HEK293 (cell line): Measurements from ENCODE around the gene CEP295NL.

Source experiments
- GLIS1 ChIP-seq: fragments of 450-650 bp; formaldehyde crosslinking; IDR thresholded peaks from 2 replicates; pipeline ENCODE4 v1.5.1; 2016; ENCODE audit warnings: missing biosample characterization, missing genetic modification characterization
- HOXC10 ChIP-seq: sonication (generic); formaldehyde crosslinking; IDR thresholded peaks from 2 replicates; pipeline ENCODE4 v1.8.1; 2023; ENCODE audit warnings: mild to moderate bottlenecking, missing genetic modification reagents
- KLF1 ChIP-seq: fragments of 450-650 bp; formaldehyde crosslinking; IDR thresholded peaks from 2 replicates; pipeline ENCODE4 v1.5.1; 2016; ENCODE audit warnings: missing biosample characterization, missing genetic modification characterization
- SCRT2 ChIP-seq: fragments of 450-650 bp; formaldehyde crosslinking; IDR thresholded peaks from 2 replicates; pipeline ENCODE4 v1.5.1; 2016; ENCODE audit warnings: missing biosample characterization, missing genetic modification characterization
- WT1 ChIP-seq: fragments of 450-650 bp; formaldehyde crosslinking; IDR thresholded peaks from 2 replicates; pipeline ENCODE4 v1.5.1; 2016; ENCODE audit warnings: missing biosample characterization, missing genetic modification characterization
- ZBTB1 ChIP-seq: fragments of 450-650 bp; formaldehyde crosslinking; IDR thresholded peaks from 2 replicates; pipeline ENCODE4 v1.5.1; 2016; ENCODE audit warnings: missing biosample characterization, missing genetic modification characterization
- ZBTB20 ChIP-seq: fragments of 450-650 bp; formaldehyde crosslinking; IDR thresholded peaks from 2 replicates; pipeline ENCODE4 v1.5.1; 2016; ENCODE audit warnings: missing biosample characterization, missing genetic modification characterization
- ZNF138 ChIP-seq: fragments of 450-650 bp; formaldehyde crosslinking; IDR thresholded peaks from 2 replicates; pipeline ENCODE4 v1.5.1; 2016; ENCODE audit warnings: missing biosample characterization, missing genetic modification characterization, borderline replicate concordance
- ZNF202 ChIP-seq: fragments of 450-650 bp; formaldehyde crosslinking; IDR thresholded peaks from 2 replicates; pipeline ENCODE4 v1.5.1; 2016; ENCODE audit warnings: missing biosample characterization, missing genetic modification characterization, borderline replicate concordance
- ZNF211 ChIP-seq: fragments of 450-650 bp; formaldehyde crosslinking; IDR thresholded peaks from 2 replicates; pipeline ENCODE4 v1.5.1; 2016; ENCODE audit warnings: low read depth, missing biosample characterization, missing genetic modification characterization
- ZNF302 ChIP-seq: fragments of 450-650 bp; formaldehyde crosslinking; IDR thresholded peaks from 2 replicates; pipeline ENCODE4 v1.5.1; 2016; ENCODE audit warnings: missing biosample characterization, missing genetic modification characterization, low read depth
- ZNF350 ChIP-seq: fragments of 450-650 bp; formaldehyde crosslinking; IDR thresholded peaks from 2 replicates; pipeline ENCODE4 v1.5.0; 2017; ENCODE audit warnings: missing biosample characterization, mild to moderate bottlenecking, missing genetic modification characterization
- ZNF354C ChIP-seq: fragments of 450-650 bp; formaldehyde crosslinking; IDR thresholded peaks from 2 replicates; pipeline ENCODE4 v1.5.1; 2016; ENCODE audit warnings: missing biosample characterization, missing genetic modification characterization, low read depth, borderline replicate concordance
- ZNF514 ChIP-seq: fragments of 450-650 bp; formaldehyde crosslinking; IDR thresholded peaks from 2 replicates; pipeline ENCODE4 v1.5.1; 2016; ENCODE audit warnings: missing biosample characterization, missing genetic modification characterization
- ZNF530 ChIP-seq: fragments of 450-650 bp; formaldehyde crosslinking; IDR thresholded peaks from 2 replicates; pipeline ENCODE4 v1.5.1; 2016; ENCODE audit warnings: low read depth, missing biosample characterization, missing genetic modification characterization
- ZNF548 ChIP-seq: fragments of 450-650 bp; formaldehyde crosslinking; IDR thresholded peaks from 2 replicates; pipeline ENCODE4 v1.5.1; 2016; ENCODE audit warnings: missing biosample characterization, missing genetic modification characterization
- ZNF600 ChIP-seq: fragments of 450-650 bp; formaldehyde crosslinking; IDR thresholded peaks from 2 replicates; pipeline ENCODE4 v1.5.1; 2016; ENCODE audit warnings: missing biosample characterization, missing genetic modification characterization
- ZNF610 ChIP-seq: fragments of 450-650 bp; formaldehyde crosslinking; IDR thresholded peaks from 2 replicates; pipeline ENCODE4 v1.5.1; 2016; ENCODE audit warnings: missing biosample characterization, missing genetic modification characterization, borderline replicate concordance
- ZNF621 ChIP-seq: fragments of 450-650 bp; formaldehyde crosslinking; IDR thresholded peaks from 2 replicates; pipeline ENCODE4 v1.5.1; 2017; ENCODE audit warnings: missing biosample characterization, missing genetic modification characterization
- ZNF654 ChIP-seq: fragments of 450-650 bp; formaldehyde crosslinking; IDR thresholded peaks from 2 replicates; pipeline ENCODE4 v1.5.1; 2016; ENCODE audit warnings: low read depth, missing biosample characterization, missing genetic modification characterization
- ZNF76 ChIP-seq: fragments of 450-650 bp; formaldehyde crosslinking; IDR thresholded peaks from 2 replicates; pipeline ENCODE4; 2016; ENCODE audit warnings: low read depth, missing biosample characterization, missing genetic modification characterization, borderline replicate concordance
- ZNF777 ChIP-seq: fragments of 450-650 bp; formaldehyde crosslinking; IDR thresholded peaks from 2 replicates; pipeline ENCODE4 v1.5.1; 2017; ENCODE audit warnings: missing biosample characterization, missing genetic modification characterization, borderline replicate concordance
- ZSCAN30 ChIP-seq: fragments of 450-650 bp; IDR thresholded peaks from 2 replicates; pipeline ENCODE4 v1.5.1; 2018; ENCODE audit warnings: missing biosample characterization, mild to moderate bottlenecking, missing genetic modification characterization, moderate library complexity
- TF ChIP-seq, protein P1 (sequence below): fragments of 450-650 bp; formaldehyde crosslinking; IDR thresholded peaks from 2 replicates; pipeline ENCODE4 v1.5.1; 2017; ENCODE audit warnings: missing biosample characterization, missing genetic modification characterization
- TF ChIP-seq, protein P2 (sequence below): fragments of 450-650 bp; formaldehyde crosslinking; conservative IDR thresholded peaks from 2 replicates; pipeline ENCODE4 v1.5.1; 2016; ENCODE audit warnings: low read depth, missing biosample characterization, missing genetic modification characterization
- TF ChIP-seq, protein P3 (sequence below): fragments of 450-650 bp; IDR thresholded peaks from 2 replicates; pipeline ENCODE4 v1.5.1; 2018; ENCODE audit warnings: missing biosample characterization, mild to moderate bottlenecking, missing genetic modification characterization
- TF ChIP-seq, protein P4 (sequence below): fragments of 450-650 bp; formaldehyde crosslinking; IDR thresholded peaks from 2 replicates; pipeline ENCODE4 v1.5.1; 2016; ENCODE audit warnings: missing biosample characterization, missing genetic modification characterization
- TF ChIP-seq, protein P5 (sequence below): fragments of 450-650 bp; formaldehyde crosslinking; optimal IDR thresholded peaks from 2 replicates; pipeline ENCODE3; 2016; ENCODE audit warnings: missing biosample characterization, mild to moderate bottlenecking, missing genetic modification characterization
- TF ChIP-seq, protein P6 (sequence below): fragments of 450-650 bp; formaldehyde crosslinking; IDR thresholded peaks from 2 replicates; pipeline ENCODE4 v1.5.1; 2017; ENCODE audit warnings: missing biosample characterization, missing genetic modification characterization

CEP295NL gene

DNA sequence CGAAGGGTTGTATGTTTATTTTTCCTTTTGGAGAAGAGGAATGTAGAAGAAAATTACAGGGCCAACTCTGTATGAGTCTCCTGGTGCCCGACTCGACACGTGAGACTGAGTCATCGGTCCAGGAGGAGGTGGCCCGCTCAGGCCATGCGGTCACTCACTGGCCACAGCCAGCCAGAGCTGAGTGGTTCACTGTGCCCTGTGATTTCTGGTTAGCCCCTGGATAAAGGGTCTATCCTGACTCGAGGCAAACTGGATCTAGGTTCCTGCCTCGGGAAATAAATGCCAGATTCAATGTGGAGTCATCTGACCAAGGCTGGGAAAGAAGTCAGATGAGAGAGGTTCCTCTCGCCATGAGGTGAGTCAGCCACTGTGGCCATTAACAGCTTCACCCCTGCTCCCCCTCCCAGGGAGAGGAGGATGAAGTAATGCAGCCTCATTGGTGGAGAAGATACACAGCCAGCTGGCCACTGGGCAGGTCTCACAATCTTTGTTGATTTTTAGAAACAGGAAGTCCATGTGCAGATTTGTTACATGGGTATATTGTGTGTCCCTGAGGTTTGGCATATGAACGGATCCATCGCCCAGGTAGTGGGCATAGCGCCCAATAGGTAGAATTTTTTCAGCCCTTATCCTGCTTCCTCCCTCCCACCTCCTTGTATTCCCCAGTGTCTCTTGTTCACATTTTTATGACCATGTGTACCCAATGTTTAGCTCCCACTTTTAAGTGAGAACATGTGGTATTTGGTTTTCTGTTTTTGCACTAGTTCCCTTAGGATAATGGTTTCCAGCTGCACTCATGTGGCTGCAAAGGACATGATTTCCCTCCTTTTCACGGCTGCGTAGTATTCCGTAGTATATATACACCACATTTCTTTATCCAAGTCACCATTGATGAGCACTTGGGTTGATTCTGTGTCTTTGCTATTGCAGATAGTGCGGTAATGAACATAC lies 40.7 kb downstream of the CEP295NL start (continued):
- TF ChIP-seq ZNF202 = no peak
- TF ChIP-seq, protein P1, sequence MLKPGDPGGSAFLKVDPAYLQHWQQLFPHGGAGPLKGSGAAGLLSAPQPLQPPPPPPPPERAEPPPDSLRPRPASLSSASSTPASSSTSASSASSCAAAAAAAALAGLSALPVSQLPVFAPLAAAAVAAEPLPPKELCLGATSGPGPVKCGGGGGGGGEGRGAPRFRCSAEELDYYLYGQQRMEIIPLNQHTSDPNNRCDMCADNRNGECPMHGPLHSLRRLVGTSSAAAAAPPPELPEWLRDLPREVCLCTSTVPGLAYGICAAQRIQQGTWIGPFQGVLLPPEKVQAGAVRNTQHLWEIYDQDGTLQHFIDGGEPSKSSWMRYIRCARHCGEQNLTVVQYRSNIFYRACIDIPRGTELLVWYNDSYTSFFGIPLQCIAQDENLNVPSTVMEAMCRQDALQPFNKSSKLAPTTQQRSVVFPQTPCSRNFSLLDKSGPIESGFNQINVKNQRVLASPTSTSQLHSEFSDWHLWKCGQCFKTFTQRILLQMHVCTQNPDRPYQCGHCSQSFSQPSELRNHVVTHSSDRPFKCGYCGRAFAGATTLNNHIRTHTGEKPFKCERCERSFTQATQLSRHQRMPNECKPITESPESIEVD = no peak
- no peak for TF ChIP-seq SCRT2
- no peak for TF ChIP-seq ZNF76 (tag by site-specific recombination)
- TF ChIP-seq ZNF302 (tag by site-specific recombination) = no peak
- TF ChIP-seq ZBTB20 (tag by site-specific recombination) = no peak
- no peak for TF ChIP-seq ZBTB1 (tag by site-specific recombination)
- TF ChIP-seq, protein P2, sequence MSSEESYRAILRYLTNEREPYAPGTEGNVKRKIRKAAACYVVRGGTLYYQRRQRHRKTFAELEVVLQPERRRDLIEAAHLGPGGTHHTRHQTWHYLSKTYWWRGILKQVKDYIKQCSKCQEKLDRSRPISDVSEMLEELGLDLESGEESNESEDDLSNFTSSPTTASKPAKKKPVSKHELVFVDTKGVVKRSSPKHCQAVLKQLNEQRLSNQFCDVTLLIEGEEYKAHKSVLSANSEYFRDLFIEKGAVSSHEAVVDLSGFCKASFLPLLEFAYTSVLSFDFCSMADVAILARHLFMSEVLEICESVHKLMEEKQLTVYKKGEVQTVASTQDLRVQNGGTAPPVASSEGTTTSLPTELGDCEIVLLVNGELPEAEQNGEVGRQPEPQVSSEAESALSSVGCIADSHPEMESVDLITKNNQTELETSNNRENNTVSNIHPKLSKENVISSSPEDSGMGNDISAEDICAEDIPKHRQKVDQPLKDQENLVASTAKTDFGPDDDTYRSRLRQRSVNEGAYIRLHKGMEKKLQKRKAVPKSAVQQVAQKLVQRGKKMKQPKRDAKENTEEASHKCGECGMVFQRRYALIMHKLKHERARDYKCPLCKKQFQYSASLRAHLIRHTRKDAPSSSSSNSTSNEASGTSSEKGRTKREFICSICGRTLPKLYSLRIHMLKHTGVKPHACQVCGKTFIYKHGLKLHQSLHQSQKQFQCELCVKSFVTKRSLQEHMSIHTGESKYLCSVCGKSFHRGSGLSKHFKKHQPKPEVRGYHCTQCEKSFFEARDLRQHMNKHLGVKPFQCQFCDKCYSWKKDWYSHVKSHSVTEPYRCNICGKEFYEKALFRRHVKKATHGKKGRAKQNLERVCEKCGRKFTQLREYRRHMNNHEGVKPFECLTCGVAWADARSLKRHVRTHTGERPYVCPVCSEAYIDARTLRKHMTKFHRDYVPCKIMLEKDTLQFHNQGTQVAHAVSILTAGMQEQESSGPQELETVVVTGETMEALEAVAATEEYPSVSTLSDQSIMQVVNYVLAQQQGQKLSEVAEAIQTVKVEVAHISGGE (tag by site-specific recombination) = no peak
- TF ChIP-seq ZNF211 (tag by site-specific recombination) = no peak
- no peak for TF ChIP-seq ZNF610 (tag by site-specific recombination)
- no peak for TF ChIP-seq KLF1 (tag by site-specific recombination)
- no peak for TF ChIP-seq HOXC10
- no peak for TF ChIP-seq ZSCAN30 (tag by site-specific recombination)
- TF ChIP-seq, protein P3, sequence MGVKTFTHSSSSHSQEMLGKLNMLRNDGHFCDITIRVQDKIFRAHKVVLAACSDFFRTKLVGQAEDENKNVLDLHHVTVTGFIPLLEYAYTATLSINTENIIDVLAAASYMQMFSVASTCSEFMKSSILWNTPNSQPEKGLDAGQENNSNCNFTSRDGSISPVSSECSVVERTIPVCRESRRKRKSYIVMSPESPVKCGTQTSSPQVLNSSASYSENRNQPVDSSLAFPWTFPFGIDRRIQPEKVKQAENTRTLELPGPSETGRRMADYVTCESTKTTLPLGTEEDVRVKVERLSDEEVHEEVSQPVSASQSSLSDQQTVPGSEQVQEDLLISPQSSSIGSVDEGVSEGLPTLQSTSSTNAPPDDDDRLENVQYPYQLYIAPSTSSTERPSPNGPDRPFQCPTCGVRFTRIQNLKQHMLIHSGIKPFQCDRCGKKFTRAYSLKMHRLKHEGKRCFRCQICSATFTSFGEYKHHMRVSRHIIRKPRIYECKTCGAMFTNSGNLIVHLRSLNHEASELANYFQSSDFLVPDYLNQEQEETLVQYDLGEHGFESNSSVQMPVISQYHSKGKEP (tag by site-specific recombination) = no peak
- TF ChIP-seq GLIS1 = peak; percentile 68
- no peak for TF ChIP-seq ZNF600 (tag by site-specific recombination)
- no peak for TF ChIP-seq ZNF654 (tag by site-specific recombination)
- TF ChIP-seq WT1 = no peak
- no peak for TF ChIP-seq ZNF514 (tag by site-specific recombination)
- no peak for TF ChIP-seq ZNF777
- TF ChIP-seq, protein P4, sequence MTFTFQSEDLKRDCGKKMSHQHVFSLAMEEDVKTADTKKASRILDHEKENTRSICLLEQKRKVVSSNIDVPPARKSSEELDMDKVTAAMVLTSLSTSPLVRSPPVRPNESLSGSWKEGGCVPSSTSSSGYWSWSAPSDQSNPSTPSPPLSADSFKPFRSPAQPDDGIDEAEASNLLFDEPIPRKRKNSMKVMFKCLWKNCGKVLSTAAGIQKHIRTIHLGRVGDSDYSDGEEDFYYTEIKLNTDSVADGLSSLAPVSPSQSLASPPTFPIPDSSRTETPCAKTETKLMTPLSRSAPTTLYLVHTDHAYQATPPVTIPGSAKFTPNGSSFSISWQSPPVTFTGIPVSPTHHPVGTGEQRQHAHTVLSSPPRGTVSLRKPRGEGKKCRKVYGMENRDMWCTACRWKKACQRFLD = no peak
- TF ChIP-seq ZNF138 (tag by site-specific recombination) = no peak
- no peak for TF ChIP-seq ZNF621 (tag by site-specific recombination)
- no peak for TF ChIP-seq ZNF548 (tag by site-specific recombination)
- no peak for TF ChIP-seq ZNF530 (tag by site-specific recombination)
- TF ChIP-seq, protein P5, sequence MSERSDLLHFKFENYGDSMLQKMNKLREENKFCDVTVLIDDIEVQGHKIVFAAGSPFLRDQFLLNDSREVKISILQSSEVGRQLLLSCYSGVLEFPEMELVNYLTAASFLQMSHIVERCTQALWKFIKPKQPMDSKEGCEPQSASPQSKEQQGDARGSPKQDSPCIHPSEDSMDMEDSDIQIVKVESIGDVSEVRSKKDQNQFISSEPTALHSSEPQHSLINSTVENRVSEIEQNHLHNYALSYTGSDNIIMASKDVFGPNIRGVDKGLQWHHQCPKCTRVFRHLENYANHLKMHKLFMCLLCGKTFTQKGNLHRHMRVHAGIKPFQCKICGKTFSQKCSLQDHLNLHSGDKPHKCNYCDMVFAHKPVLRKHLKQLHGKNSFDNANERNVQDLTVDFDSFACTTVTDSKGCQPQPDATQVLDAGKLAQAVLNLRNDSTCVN (tag by site-specific recombination) = no peak
- no peak for TF ChIP-seq ZNF350 (tag by site-specific recombination)
- no peak for TF ChIP-seq ZNF354C (tag by site-specific recombination)
- TF ChIP-seq, protein P6, sequence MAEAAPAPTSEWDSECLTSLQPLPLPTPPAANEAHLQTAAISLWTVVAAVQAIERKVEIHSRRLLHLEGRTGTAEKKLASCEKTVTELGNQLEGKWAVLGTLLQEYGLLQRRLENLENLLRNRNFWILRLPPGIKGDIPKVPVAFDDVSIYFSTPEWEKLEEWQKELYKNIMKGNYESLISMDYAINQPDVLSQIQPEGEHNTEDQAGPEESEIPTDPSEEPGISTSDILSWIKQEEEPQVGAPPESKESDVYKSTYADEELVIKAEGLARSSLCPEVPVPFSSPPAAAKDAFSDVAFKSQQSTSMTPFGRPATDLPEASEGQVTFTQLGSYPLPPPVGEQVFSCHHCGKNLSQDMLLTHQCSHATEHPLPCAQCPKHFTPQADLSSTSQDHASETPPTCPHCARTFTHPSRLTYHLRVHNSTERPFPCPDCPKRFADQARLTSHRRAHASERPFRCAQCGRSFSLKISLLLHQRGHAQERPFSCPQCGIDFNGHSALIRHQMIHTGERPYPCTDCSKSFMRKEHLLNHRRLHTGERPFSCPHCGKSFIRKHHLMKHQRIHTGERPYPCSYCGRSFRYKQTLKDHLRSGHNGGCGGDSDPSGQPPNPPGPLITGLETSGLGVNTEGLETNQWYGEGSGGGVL (tag by site-specific recombination) = peak; percentile 62; the same call in 1 of the 2 replicates
